ENCODE results near the gene RTP5. TPM values are rescaled to one million over a fixed set of nuclear protein-coding genes. Genes with fewer than 3 reads are reported as not detected.
A peak's percentile ranks its signal among the peaks of the same experiment; 100 is the strongest.
"Not testable (repeated sequence)": the region's sequence is repeated elsewhere in the genome, so short reads cannot be mapped to it uniquely, and the experiment has no call there.

RTP5 gene
- total RNA-seq, 1 donor from 2014 or later: not detected

DNA sequence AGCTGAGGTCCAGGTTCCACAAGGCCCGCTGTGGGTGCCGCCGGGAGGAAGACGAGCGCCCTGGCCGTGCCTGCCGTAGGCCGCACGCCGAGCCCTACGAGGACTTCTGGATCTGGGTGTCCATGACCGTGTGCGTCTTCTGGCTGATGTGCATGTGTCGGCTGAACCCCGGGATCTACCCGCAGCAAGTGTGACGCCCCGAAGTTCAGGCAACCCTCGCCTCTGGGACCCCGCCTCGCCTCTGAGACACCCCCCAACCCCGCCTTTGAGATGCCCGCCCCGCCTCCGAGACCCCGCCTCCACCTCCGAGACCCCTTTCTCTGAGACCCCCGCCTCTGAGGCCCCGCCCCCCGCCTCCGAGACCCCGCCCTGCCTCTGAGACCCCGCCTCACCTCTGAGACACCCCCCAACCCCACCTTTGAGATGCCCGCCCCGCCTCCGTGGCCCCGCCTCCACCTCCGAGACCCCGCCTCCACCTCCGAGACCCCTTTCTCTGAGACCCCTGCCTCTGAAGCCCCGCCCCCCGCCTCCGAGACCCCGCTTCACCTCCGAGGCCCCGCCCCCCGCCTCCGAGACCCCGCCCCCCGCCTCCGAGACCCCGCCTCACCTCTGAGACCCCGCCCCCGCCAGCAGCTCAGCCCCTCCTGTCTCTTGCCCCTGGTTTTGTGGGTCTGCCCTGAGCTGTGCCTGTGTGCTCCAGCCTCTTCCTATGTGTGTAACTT lies 3.7 kb downstream of the RTP5 start:
- Mint-ChIP-seq H3K27me3 (ENCODE audit: unreplicated experiment) (peaks cover 1% of the 10 kb centered on the region), H3K9me3 (ENCODE audit: unreplicated experiment) (peaks cover 4% of the 10 kb centered on the region), H3K4me1 (ENCODE audit: low read depth, unreplicated experiment) (peaks cover 3% of the 10 kb centered on the region)

DNA sequence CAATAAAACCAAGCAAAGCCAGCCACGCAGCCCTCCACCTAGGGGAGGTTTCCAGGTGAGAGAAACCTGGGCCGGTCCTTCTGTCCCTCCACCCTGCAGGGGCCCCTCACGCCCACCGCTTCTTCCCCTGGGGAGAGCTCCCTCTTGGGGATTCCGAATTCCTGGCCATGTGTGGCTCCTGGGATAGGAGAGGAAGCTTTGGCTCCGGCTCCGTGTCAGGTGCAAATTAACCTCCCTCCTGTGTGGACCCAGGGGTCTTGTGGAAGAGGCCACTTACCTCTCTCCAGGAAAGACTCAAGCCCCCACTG lies 4.2 kb downstream of the RTP5 start:
- peaks cover 4% of the 10 kb centered on the region for H3K9me3 Mint-ChIP-seq (ENCODE audit: unreplicated experiment)
- DNase-seq: no peak
- H3K27ac Mint-ChIP-seq (ENCODE audit: unreplicated experiment): no peak overlapping the region
- H3K27me3 Mint-ChIP-seq (ENCODE audit: unreplicated experiment): no peaks in the 10 kb centered on the region
- H3K4me1 Mint-ChIP-seq (ENCODE audit: low read depth, unreplicated experiment): no peaks in the 10 kb centered on the region
- no peak overlapping the region for H3K4me3 Mint-ChIP-seq (ENCODE audit: unreplicated experiment)
- H3K36me3 Mint-ChIP-seq (ENCODE audit: unreplicated experiment): no peaks in the 10 kb centered on the region
- TF ChIP-seq, protein P1, sequence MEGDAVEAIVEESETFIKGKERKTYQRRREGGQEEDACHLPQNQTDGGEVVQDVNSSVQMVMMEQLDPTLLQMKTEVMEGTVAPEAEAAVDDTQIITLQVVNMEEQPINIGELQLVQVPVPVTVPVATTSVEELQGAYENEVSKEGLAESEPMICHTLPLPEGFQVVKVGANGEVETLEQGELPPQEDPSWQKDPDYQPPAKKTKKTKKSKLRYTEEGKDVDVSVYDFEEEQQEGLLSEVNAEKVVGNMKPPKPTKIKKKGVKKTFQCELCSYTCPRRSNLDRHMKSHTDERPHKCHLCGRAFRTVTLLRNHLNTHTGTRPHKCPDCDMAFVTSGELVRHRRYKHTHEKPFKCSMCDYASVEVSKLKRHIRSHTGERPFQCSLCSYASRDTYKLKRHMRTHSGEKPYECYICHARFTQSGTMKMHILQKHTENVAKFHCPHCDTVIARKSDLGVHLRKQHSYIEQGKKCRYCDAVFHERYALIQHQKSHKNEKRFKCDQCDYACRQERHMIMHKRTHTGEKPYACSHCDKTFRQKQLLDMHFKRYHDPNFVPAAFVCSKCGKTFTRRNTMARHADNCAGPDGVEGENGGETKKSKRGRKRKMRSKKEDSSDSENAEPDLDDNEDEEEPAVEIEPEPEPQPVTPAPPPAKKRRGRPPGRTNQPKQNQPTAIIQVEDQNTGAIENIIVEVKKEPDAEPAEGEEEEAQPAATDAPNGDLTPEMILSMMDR (IDR thresholded peaks at IDR 0.05; ENCODE audit: partially characterized antibody, unreplicated experiment): no peak

More for the DNA sequence above, 3.7 kb downstream of the RTP5 start:
- no peaks in the 10 kb centered on the region for H3K36me3 Mint-ChIP-seq (ENCODE audit: unreplicated experiment)
- TF ChIP-seq, protein P1 (IDR thresholded peaks at IDR 0.05; ENCODE audit: partially characterized antibody, unreplicated experiment): no peak
- DNase-seq: no peak
- H3K27ac Mint-ChIP-seq (ENCODE audit: unreplicated experiment): no peak overlapping the region
- H3K4me3 Mint-ChIP-seq (ENCODE audit: unreplicated experiment): no peak overlapping the region

DNA sequence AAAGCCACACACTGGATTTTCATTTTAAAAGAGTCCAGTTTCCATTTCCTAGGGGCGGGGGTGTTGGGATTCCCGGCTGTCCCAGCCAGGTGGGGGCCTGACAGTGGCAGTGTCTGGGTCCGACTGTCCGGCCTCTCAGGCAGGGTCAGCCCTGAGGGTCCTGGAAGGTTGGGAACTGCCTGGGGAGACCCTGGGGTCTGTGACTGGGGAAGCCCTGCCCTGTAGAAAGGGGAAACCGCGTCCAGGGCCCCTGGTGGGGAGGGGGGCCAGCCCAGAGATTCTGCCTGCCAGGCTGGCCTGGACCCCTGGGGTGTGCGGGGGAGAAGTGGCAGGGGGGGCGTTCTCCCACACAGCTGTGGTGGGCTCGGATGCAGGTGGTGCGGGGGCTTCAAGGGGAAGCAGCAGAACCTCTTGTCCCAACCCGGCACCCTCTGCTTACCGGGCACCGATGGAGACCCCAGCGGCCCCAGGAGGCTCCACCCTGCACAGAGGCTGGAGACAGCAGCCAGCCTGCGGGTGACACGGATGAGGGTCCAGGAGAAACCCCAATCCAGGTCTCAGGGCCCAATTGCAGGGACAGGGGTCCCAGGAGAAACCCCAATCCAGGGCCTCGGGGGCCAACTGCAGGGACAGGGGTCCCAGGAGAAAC lies 4.9 kb downstream of the RTP5 start:
- Mint-ChIP-seq H3K4me1 (ENCODE audit: low read depth, unreplicated experiment) (no peaks in the 10 kb centered on the region), H3K9me3 (ENCODE audit: unreplicated experiment) (peaks cover 6% of the 10 kb centered on the region), H3K27me3 (ENCODE audit: unreplicated experiment) (peaks cover 2% of the 10 kb centered on the region), H3K4me3 (ENCODE audit: unreplicated experiment) (no peak overlapping the region), H3K27ac (ENCODE audit: unreplicated experiment) (no peak overlapping the region), H3K36me3 (ENCODE audit: unreplicated experiment) (no peaks in the 10 kb centered on the region)
- DNase-seq: no peak
- TF ChIP-seq, protein P1 (IDR thresholded peaks at IDR 0.05; ENCODE audit: partially characterized antibody, unreplicated experiment): no peak

DNA sequence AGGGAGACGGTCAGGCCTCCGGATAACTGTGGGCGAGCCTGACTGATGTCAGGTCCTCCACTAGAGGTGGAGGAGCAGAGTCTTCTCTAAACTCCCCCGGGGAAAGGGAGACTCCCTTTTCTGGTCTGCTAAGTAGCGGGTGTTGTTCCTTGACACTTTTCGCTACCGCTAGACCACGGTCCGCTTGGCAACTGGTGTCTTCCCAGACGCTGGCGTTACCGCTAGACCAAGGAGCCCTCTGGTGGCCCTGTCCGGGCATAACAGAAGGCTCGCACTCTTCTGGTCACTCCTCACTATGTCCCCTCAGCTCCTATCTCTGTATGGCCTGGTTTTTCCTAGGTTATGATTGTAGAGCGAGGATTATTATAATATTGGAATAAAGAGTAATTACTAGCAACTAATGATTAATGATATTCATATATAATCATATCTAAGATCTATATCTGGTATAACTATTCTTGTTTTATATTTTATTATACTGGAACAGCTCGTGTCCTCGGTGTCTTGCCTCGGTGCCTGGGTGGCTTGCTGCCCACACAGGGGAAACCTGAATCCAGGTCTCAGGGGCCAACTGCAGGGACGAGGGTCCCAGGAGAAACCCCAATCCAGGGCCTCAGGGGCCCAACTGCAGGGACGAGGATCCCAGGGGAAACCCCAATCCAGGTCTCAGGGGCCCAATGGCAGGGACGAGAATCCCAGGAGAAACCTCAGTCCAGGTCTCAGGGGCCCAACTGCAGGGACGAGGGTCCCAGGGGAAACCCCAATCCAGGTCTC lies 6.4 kb downstream of the RTP5 start:
- not testable (repeated sequence) for H3K4me1 Mint-ChIP-seq (ENCODE audit: low read depth, unreplicated experiment); H3K27ac Mint-ChIP-seq (ENCODE audit: unreplicated experiment); H3K4me3 Mint-ChIP-seq (ENCODE audit: unreplicated experiment); H3K27me3 Mint-ChIP-seq (ENCODE audit: unreplicated experiment); H3K9me3 Mint-ChIP-seq (ENCODE audit: unreplicated experiment); H3K36me3 Mint-ChIP-seq (ENCODE audit: unreplicated experiment)
- DNase-seq: peak; percentile 68
- TF ChIP-seq, protein P1 (IDR thresholded peaks at IDR 0.05; ENCODE audit: partially characterized antibody, unreplicated experiment): peak; percentile 46

Measured in glutamatergic neuron (in vitro differentiated cells).